AG04450 (cell line): ENCODE results near the gene LRP5. TPM values are rescaled to one million over a fixed set of nuclear protein-coding genes. Genes with fewer than 3 reads are reported as not detected.
"Not testable (repeated sequence)": the region's sequence is repeated elsewhere in the genome, so short reads cannot be mapped to it uniquely, and the experiment has no call there.

Source experiments
- CTCF ChIA-PET: fragments of 300-600, 350-600 bp; formaldehyde crosslinking; extraction: SDS; loops from one replicate; lab custom pipeline; 2022; ENCODE audit warnings: antibody characterized with exemption, inconsistent platforms; lab: Charles Lee
- POLR2A ChIA-PET: fragments of 350-600 bp; formaldehyde crosslinking; extraction: SDS; loops from one replicate; lab custom pipeline; 2021; ENCODE audit warnings: antibody characterized with exemption, inconsistent platforms; lab: Yijun Ruan, JAX
- DNase-seq: peaks from one replicate; pipeline ENCODE4 v3.0.0-alpha.2; 2011; ENCODE audit warnings: low read depth, low spot score
- H3K27ac ChIP-seq: one replicate; pipeline ENCODE4 v1.5.1; 2012; ENCODE audit warnings: low read depth, low read length, control low read depth
- H3K27me3 ChIP-seq: one replicate; pipeline ENCODE4 v1.6.0; 2012; ENCODE audit warnings: low read length; ENCODE audit not compliant: control insufficient read depth, insufficient read depth
- H3K4me3 ChIP-seq: 2 replicates; pipeline ENCODE4 v1.5.1; 2011; ENCODE audit warnings: mild to moderate bottlenecking, low read depth, low read length, control low read depth
- H3K9me3 ChIP-seq: 2 replicates; pipeline ENCODE4 v1.5.1; 2012; ENCODE audit warnings: low read length; ENCODE audit not compliant: control insufficient read depth, insufficient read depth
- CTCF ChIP-seq: IDR thresholded peaks from 2 replicates; pipeline ENCODE4 v1.5.1; 2011; ENCODE audit warnings: low read depth, low read length, control low read depth, inconsistent platforms
- polyA plus RNA-seq: library from polyadenylated mRNA; depleted of rRNA; stranded (reverse); fragments of >200 nt; gene quantifications from 2 replicates; pipeline ENCODE4 v1.2.3, GENCODE V29; 2011

Gene LRP5
- polyA plus RNA-seq, 1 experiment = 4.9 TPM

GRCh38 chr11:68297812-68298658, 14.4 kb upstream of the LRP5 start:
- Histone ChIP-seq H3K27ac (peak overlapping the region; percentile 2), H3K9me3 (no peaks in the 10 kb centered on the region), H3K27me3 (peaks cover 5% of the 10 kb centered on the region), H3K4me3 (no peak overlapping the region)
- ChIA-PET CTCF (interaction anchor here (0.5 to 4.6 kb wide), 28 partner anchors 9 to 928 kb away, joined by 3 to 62 read pairs (median 4); partner anchors contain the start of gene C11orf24), POLR2A (interaction anchor here (1.4 kb wide), 1 partner anchor 26 kb away, joined by 12 read pairs; the partner anchor contains the start of gene C11orf24)
- peak; percentile 91 for TF ChIP-seq CTCF
- peak; percentile 24 for DNase-seq

- no peak for DNase-seq
These were observed 13.5 kb upstream of the LRP5 start for GRCh38 chr11:68298659-68299516.

GRCh38 chr11:68299517-68299879, 12.9 kb upstream of the LRP5 start:
- POLR2A ChIA-PET, H3K27ac ChIP-seq, H3K9me3 ChIP-seq, H3K27me3 ChIP-seq, DNase-seq, H3K4me3 ChIP-seq: not testable (repeated sequence)
- CTCF ChIA-PET = interaction anchor here (0.6 to 3.1 kb wide), 5 partner anchors 28 to 147 kb away, joined by 3 to 23 read pairs (median 3); partner anchors contain the start of gene C11orf24

More at GRCh38 chr11:68298659-68299516, 13.5 kb upstream of the LRP5 start:
- no peak overlapping the region for H3K27ac ChIP-seq
- H3K27me3 ChIP-seq = peaks cover 5% of the 10 kb centered on the region
- CTCF ChIA-PET = interaction anchor here (0.6 to 4.6 kb wide), 20 partner anchors 8 to 180 kb away, joined by 3 to 62 read pairs (median 4); partner anchors contain the start of gene C11orf24
- H3K4me3 ChIP-seq = no peak overlapping the region
- peaks cover under 1% of the 10 kb centered on the region; the same call in 1 of the 2 replicates for H3K9me3 ChIP-seq
- POLR2A ChIA-PET = interaction anchor here (1.4 kb wide), 1 partner anchor 27 kb away, joined by 12 read pairs; the partner anchor contains the start of gene C11orf24
- no peak for TF ChIP-seq CTCF

GRCh38 chr11:68300076-68300830, 12.1 kb upstream of the LRP5 start:
- ChIA-PET POLR2A (no interaction called here), CTCF (interaction anchor here (1.0 to 3.1 kb wide), 2 partner anchors 29 to 42 kb away, joined by 4 to 23 read pairs; partner anchors contain the start of gene C11orf24)
- TF ChIP-seq CTCF = no peak
- no peak overlapping the region for H3K27ac ChIP-seq
- H3K27me3 ChIP-seq = peaks cover 5% of the 10 kb centered on the region
- DNase-seq = no peak
- H3K4me3 ChIP-seq = no peak overlapping the region
- H3K9me3 ChIP-seq = peaks cover 7% of the 10 kb centered on the region
